HG03108 (cell line): ENCODE data around the gene ELMO1.
A peak's percentile ranks its signal among the peaks of the same experiment; 100 is the strongest.

Source experiments
- ATAC-seq: cut with Tn5 transposase; IDR thresholded peaks from one replicate; pipeline ENCODE4 v1.9.1; 2021; ENCODE audit warnings: moderate library complexity; ENCODE audit not compliant: unreplicated experiment

ELMO1 gene

DNA sequence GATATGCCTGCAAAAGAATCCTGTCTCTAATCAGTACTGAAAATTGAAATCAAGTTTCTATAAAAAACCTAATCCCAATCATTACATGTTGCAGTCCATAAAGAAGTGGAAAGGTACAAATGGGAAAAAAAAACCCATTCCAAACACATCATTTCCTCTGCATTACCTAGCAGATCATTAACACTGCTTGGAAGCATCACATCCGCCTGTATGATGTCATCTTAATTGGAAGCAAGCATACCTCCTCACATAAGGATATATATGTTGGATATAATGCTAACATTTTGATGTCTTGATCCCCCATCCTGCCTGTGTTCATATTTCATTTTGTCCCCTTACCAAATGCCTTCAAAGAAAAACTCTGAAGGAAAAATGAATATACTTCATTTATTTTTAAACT lies 483.0 kb downstream of the ELMO1 start:
- no peak for ATAC-seq

DNA sequence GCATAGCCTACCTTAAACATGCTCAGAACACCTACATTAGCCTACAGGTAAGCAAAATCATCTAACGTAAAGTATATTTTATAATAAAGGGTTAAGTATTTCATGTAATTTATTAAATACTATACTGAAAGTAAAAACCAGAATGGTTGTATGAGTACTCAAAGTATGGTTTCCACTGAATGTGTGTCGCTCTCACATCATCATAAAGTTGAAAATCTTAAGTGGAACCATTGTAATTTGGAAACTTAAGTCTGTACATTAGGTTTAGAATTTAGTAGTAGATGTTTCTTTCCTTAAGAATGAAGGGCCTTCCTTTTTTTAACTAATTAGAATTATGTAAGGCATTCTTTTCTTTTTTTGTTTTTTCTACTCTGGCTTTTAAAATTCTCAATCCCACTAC lies 484.4 kb downstream of the ELMO1 start:
- ATAC-seq: no peak

DNA sequence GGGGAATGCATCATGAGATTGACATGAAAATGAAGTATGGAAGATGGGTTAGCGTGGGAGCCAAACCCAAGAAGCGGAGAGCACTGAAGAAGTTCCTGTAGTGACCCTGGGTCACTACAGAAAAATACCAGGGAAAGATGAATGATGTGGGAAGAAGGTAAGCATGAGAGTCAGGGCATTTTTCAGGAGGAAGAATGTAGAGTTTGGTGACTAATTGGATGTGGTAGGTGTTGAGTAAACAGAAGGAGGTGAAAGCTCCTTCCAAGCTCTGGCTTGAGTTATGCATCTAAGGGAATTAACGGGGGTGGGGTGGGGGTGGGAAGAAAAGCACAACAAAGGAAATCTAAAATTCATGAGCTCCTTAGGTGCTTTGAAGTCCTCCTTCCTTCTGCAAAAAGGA lies 486.3 kb downstream of the ELMO1 start:
- no peak for ATAC-seq

GRCh38 chr7:36961693-36962092 lies 487.0 kb downstream of the ELMO1 start:
- ATAC-seq: no peak

- ATAC-seq: no peak
Observed at GRCh38 chr7:36961097-36961496, 487.6 kb downstream of the ELMO1 start.

DNA sequence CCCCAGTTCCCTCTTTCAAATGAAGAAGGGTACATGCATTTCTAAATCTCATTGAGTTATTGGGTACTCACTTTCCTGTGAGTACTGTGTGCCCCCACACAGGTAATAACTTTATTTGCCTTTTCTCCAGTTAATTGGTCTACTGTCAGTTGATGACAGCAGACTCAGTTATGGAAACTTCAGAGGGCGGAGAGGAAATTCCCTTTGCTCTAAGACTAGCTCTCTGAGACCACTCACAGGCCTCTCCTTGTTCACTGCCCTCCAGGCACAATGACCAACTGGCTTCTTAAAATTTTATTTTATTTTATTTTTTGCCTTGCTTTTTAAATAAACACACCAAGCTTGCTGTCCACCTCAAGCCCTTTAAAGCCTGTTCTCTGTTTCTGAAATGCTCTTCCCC lies 488.6 kb downstream of the ELMO1 start:
- ATAC-seq: no peak

DNA sequence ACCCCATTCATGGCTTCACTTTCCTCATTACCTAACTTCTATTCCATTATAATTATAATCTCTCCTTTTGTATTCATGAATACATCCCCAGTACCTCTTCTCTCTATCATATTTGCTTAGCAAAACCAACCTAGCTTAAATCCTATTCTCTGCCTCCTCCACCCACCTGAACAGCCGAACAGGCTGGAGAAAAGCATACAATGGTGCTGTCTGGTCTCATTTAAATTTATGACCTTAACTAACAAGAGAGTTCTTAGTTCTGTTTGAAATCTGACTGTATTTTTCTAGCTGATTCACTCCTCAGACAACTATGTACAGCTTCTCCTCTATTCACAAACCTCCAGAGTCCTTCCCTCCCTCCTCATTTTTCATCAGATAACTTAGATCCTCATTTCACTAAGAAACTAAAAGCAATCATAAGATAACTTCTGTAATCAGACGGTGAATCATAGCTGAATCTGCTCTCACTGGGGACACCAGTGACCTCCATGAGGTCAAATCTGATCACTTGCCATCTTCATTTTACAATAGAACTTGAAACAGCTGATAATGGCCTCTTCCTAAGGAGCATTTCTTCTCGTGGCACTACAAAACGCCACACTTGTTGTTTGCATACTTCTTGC lies 490.4 kb downstream of the ELMO1 start:
- ATAC-seq: no peak

- ATAC-seq: no peak
Observed at GRCh38 chr7:36957620-36958019, 491.0 kb downstream of the ELMO1 start.

DNA sequence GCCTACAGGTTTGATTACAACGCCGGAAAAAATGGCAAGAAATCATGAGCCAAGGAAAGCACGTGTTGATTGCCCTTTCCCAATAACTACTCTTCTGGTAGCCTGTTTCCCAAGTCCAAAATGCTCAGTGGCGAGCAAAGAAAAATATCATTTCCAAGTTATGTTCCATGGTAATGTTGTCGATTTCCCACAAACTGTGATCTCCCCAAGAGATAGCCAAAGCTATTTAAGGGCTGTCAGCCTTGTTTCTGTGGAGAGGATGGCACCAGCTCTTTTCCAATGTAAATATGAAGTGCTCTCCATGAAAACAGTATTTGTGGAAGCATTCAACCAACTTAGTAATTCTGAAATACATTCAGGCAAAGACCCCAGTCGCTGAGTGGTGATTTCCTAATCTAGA lies 491.9 kb downstream of the ELMO1 start:
- ATAC-seq: no peak

DNA sequence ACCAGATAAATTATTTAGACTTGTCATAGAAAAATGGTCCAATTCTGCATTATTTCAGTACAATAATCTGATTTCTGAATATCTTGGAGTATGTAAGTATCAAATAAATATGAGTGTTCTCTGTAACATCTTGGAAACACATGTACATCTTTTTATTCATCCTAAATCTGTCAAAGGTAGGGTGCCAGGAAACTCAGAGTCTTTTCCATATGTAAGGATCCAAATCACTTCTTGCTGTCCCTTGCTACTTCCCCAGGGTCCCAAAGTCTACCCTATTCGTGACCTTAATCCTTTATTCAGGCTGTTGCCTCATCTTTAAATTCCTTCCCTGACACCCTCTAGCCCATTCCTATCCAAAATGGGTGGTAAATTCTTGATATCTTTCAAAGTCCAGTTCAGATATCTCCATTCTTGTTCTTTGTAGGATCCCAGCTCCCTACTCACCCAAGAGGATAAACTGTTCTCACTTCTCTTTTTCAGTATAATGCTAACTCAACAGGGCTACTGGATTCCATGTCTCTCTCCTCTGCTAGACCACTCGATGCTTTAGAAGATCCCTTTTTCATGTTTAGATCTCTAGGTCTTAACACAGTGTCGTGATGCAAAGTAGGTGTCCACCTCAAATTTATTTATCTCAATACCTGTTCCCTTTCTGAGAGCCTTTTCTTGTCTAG lies 493.1 kb downstream of the ELMO1 start:
- ATAC-seq: no peak

GRCh38 chr7:36951257-36951697 lies 497.4 kb downstream of the ELMO1 start:
- ATAC-seq: peak; percentile 90

DNA sequence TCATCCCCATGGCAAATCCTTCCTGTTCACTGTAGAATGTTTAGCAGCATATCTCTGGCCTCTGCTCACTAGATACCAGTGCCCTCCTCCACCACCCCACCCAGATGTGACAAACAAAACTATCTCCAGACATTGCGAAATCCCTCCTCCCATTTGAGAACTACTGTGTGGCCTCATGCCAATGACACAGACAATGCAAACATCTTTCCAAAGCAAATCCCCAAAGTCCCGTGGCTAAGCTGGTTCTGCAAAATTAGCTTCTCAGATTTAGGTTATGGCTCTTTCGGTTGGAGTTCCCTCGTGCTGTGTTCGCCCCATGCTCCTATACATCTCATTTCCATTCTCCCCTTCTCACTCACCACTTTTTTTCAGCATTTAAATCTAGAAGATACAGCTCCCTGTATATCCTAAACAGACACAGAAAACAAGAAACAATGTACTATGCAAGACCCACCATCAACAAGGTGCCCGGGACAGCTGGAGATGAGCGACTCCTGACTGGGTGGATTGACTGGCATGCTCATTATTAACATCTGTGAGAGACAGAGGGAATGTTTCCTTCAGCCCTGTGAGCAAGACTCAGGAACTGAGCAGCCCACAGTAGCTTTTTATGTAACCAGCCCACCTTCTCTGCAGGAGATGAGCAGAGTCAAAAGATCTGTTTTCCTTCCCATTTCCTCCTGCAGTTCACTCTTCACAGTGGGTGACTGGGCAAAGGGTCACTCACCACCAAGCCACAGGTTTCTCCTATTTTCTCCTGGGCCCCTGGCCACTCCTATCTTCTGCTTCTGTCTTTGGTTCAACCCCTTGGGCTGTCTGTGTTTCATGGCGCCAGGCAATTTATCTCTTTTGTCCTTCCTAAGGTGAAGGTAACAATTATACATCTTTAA lies 498.7 kb downstream of the ELMO1 start:
- no peak for ATAC-seq

- ATAC-seq: no peak
Observed at GRCh38 chr7:36946401-36946739, 502.3 kb downstream of the ELMO1 start.

DNA sequence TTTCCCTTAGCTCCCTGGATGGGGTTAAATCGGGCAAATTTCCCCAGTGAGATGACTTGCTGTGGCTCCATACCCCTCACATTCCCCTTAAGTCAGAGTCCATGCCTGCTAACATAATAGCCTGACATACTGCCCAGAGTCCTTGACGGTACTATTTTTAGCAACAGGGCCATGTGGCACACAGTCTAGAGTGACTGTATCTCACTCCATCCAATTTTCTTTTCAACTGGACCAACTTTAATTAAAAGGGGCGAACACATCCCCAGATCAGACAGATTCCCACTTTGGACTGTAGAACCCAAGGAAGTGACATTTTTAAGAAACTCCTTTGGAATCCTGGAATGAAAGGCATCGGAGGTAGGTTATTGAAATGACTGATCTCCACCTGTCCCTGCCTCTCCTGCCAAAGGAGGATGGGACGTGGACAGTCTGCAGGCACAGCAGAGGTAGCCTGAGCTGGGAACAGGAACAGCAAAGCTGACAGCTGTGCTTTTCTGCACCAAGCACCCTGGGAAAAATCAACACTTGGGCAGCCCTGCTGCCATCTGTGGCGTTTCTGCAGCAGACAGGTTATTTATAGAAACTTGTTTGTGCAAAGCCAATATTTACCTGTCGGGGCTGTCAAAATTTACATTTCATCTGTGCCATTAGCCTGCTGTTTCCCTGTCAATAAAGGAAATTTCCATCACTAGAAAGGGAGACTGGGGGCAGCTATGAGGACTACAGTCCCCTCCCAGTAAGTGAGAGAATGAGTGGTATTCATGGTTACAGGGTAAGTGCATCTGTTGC lies 502.9 kb downstream of the ELMO1 start:
- ATAC-seq: no peak

DNA sequence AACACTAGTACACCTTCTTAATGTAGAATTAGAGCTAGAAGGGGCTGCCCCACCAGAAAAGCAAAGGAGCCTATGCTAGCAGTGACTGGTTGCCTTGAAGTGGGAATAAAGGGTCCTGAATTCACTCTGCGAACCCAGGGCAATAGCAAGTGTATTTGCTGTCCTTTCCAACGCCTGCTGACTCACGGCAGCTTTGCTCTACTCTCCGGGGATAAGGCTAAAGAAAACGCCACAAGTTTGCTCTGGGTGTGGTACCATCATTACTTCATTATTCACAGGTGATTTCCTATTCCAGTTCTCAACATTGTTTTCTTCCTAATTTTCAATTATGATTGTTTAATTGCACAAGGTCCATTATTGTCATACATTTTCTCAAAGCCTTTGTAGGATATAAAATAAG lies 503.8 kb downstream of the ELMO1 start:
- ATAC-seq: no peak

DNA sequence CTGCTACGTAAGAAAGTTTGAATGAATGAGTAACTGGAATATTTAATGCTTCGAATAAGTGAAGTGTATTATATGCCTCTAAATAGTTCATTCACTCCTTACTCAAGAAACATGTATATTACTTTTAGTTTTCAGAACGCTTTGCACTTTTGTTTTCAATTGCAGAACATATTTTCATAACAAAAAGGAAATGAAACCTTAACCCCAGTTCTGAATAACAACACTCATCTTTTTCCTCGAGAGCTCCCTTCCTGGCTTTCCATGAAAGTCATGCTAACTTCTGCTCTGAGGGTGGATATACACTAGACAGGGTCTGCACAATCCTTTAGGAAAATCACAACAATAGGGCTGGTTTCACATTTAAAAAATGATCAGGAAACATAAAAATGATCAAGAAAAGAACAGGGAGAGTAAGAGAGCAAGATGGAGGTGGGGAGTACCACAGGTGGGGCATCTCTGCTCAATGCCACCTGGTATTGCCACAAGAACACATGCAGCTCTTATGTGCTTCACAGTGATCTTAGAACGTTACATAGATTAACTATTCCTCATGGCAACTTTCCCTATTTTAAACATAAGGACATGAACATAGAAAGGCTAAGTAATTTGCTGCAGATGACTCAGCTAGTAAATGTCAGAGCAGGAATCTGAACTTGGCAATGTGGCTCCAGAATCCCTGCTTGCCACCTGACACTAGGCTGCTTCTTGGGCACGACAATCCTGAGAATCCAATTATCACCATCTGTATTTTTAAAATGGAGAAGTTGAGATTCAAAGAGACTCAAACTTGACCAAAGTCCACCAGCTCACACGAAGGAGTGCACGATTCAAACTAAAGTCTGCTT lies 504.9 kb downstream of the ELMO1 start:
- peak; percentile 57 for ATAC-seq

DNA sequence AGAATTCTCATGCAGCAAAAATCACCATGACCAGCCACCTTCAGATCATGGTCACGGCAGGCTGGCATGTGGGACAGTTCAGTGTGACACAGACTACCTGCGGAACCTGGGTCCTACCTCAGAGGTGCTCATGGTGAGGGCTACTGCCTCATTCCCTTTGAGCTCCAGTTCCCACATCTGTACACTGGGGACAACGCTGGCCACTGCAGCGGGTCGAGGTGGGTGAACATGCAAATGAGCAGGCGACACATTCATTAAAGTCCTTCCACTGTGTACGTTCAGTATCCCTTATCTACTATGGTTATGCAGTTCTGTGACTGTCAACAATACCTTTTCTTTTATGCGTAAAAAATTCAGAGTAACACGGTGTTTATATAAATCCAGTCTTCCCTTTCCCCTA lies 505.7 kb downstream of the ELMO1 start:
- ATAC-seq: no peak

DNA sequence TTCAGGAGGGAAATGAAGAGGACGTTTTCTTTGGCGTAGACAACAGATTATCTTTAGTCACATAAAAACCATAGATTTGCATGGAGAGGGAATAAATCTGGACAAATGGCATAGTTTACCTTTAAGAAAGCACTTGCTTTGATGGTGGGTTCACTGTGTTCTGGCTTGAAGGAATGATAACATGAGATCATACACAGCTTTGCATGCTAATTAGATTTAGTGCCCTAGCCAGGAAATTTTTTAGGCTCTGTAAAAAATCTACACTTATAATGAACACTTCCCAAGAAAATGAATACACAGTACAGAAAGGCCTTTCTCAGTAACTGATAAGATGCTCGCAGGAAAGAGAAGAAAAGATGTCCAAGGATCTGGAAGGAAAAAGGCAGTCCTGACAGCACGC lies 506.1 kb downstream of the ELMO1 start:
- no peak for ATAC-seq

GRCh38 chr7:36942025-36942424 lies 506.6 kb downstream of the ELMO1 start:
- ATAC-seq: no peak

- no peak for ATAC-seq
Observed at GRCh38 chr7:36941359-36941758, 507.3 kb downstream of the ELMO1 start.
